Breast epithelium (tissue), 4 donors: Measurements from ENCODE around the gene NOS2. TPM values are rescaled to one million over a fixed set of nuclear protein-coding genes. Genes with fewer than 3 reads are reported as not detected.
"Not testable (repeated sequence)": the region's sequence is repeated elsewhere in the genome, so short reads cannot be mapped to it uniquely, and the experiment has no call there.

Source experiments
- DNase-seq, 2 donors: peaks; one replicate each; pipeline ENCODE4 v3.0.0-alpha.2; 2019; ENCODE audit warnings: low spot score in 2 of 2
- H3K27ac ChIP-seq, 2 donors: fragments of 200-600 bp; sonication (generic) in 1 of 2; one replicate each; pipeline ENCODE4 v1.5.1; 2016 to 2019; ENCODE audit warnings: mild to moderate bottlenecking in 1 of 2
- H3K27me3 ChIP-seq, 2 donors: fragments of 200-600 bp; sonication (generic) in 1 of 2; one replicate each; pipeline versions ENCODE4 v1.5.1 to v1.6.0; 2017 to 2019; ENCODE audit warnings: control low read depth in 1 of 2, mild to moderate bottlenecking in 1 of 2
- H3K36me3 ChIP-seq: fragments of 200-600 bp; one replicate; pipeline ENCODE4 v1.5.1; 2019
- H3K4me1 ChIP-seq, 2 donors: fragments of 200-600 bp; sonication (generic); one replicate each; pipeline ENCODE4 v1.5.1; 2016 to 2019; ENCODE audit warnings: control low read depth in 1 of 2
- H3K4me3 ChIP-seq, 3 donors: fragments of 200-600 bp; sonication (generic); 1 replicate in 2 of 3; 2 replicates in 1 of 3; pipeline ENCODE4 v1.5.1; 2016 to 2019; ENCODE audit warnings: mild to moderate bottlenecking in 3 of 3, moderate library complexity in 2 of 3
- H3K9me3 ChIP-seq, 2 donors: fragments of 200-600 bp; sonication (generic) in 1 of 2; one replicate each; pipeline ENCODE4 v1.5.1; 2016 to 2019; ENCODE audit warnings: control low read depth in 1 of 2
- POLR2A ChIP-seq: fragments of 450-650 bp; IDR thresholded peaks from one replicate; pipeline ENCODE4 v1.6.1; 2016; ENCODE audit warnings: antibody characterized with exemption, mild to moderate bottlenecking, moderate library complexity
- POLR2AphosphoS5 ChIP-seq, 3 donors: sonication (generic); formaldehyde crosslinking; IDR thresholded peaks; one replicate each; pipeline ENCODE4 v1.6.1; 2017; ENCODE audit warnings: antibody characterized with exemption in 3 of 3
- intact Hi-C: fragments of 100-400 bp; cut with DNase I; formaldehyde crosslinking; loops from one replicate; pipeline ENCODE4 v1.15.1; 2023; ENCODE audit warnings: low total_unique reads
- total RNA-seq, 3 donors: library from RNA; depleted of rRNA; stranded (reverse); fragments of >200 nt; gene quantifications; one replicate each; pipeline ENCODE4 v1.1.0, GENCODE V29; 2016
- TF ChIP-seq, protein P1 (sequence below), 3 donors: fragments of 450-650 bp; IDR thresholded peaks; one replicate each; pipeline ENCODE4 v1.5.1; 2016 to 2017; ENCODE audit warnings: antibody characterized with exemption in 3 of 3, mild to moderate bottlenecking in 3 of 3, moderate library complexity in 3 of 3

The NOS2 gene
- total RNA-seq: under 1 TPM; 0.16 to 0.33 (median 0.29) TPM

DNA sequence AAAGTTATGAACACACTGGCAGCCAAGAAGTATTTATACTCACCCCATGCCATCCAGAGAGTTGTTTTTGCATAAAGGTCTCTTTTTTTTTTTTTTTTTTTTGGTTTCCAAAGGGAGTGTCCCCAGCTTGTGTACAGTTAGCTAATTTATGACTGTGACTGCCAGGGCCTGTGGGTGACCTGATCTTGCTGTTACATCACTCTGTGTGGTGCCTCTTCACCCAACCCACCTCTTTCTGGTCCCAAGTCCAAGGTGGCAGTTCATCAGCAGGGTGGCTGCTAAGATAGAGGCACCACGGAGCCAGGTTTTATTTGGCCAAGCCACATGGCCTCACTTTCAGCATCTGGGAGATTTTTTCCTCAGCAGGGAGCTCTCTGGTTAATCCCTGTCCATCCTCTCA is at the start of gene NOS2:
Gene NOS2, minus strand, starts transcription at position 8 of the 400 bp plus-strand sequence. CDS start 1,720 bp downstream, outside the sequence.
- TF ChIP-seq POLR2AphosphoS5 (IDR thresholded peaks at IDR 0.05) (no peak), POLR2A (no peak)
- TF ChIP-seq, protein P1, sequence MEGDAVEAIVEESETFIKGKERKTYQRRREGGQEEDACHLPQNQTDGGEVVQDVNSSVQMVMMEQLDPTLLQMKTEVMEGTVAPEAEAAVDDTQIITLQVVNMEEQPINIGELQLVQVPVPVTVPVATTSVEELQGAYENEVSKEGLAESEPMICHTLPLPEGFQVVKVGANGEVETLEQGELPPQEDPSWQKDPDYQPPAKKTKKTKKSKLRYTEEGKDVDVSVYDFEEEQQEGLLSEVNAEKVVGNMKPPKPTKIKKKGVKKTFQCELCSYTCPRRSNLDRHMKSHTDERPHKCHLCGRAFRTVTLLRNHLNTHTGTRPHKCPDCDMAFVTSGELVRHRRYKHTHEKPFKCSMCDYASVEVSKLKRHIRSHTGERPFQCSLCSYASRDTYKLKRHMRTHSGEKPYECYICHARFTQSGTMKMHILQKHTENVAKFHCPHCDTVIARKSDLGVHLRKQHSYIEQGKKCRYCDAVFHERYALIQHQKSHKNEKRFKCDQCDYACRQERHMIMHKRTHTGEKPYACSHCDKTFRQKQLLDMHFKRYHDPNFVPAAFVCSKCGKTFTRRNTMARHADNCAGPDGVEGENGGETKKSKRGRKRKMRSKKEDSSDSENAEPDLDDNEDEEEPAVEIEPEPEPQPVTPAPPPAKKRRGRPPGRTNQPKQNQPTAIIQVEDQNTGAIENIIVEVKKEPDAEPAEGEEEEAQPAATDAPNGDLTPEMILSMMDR (IDR thresholded peaks at IDR 0.05): no peak
- no peaks in the 10 kb centered on the region for H3K27me3 ChIP-seq
- no peak within 1 kb of the TSS for H3K27ac ChIP-seq
- H3K4me3 ChIP-seq: no peak within 1 kb of the TSS
- no peaks in the 10 kb centered on the region for H3K4me1 ChIP-seq
- no peak for DNase-seq
- H3K9me3 ChIP-seq: no peaks in the 10 kb centered on the region
- intact Hi-C loops: no loop called here
- H3K36me3 ChIP-seq: no peaks in the 10 kb centered on the region

DNA sequence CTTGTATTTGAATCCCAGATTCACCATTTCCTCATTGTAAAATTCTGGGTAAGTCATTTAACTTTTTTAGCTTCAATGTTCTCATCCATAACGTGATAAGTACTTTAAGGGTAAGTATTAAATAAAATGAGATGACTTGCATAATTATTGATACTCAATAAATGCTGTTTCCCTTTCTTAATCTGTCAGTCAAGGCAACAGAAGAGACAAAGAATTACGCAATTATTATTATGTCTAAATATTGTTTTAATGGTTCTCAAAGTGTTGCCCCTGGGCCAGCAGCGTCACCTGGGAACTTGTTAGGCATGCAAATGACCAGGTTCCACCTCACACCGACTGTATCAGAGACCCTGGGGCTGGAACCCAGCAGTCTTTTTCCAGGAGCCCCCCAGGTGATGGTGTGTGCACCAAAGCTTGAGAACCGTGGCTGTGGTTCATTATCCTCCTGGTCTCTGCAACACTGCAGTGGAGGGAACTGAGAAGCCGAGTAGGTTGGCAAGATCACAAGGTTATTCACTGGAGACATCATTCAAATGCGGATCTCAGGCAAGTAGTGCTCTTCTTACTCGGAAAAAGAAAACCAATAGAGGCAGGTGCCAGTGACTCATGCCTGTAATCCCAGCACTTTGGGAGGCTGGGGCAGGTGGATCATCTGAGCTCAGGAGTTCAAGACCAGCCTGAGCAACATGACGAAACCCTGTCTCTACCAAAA is 49.3 kb upstream of the NOS2 start:
- Histone ChIP-seq H3K9me3 (no peaks in the 10 kb centered on the region), H3K27me3 (no peaks in the 10 kb centered on the region), H3K27ac (no peak overlapping the region), H3K4me3 (no peak overlapping the region), H3K36me3 (no peaks in the 10 kb centered on the region), H3K4me1 (no peaks in the 10 kb centered on the region)
- intact Hi-C loops: no loop called here
- DNase-seq: no peak
- TF ChIP-seq POLR2AphosphoS5 (IDR thresholded peaks at IDR 0.05) (no peak), POLR2A (no peak)
- TF ChIP-seq, protein P1 (IDR thresholded peaks at IDR 0.05): no peak

DNA sequence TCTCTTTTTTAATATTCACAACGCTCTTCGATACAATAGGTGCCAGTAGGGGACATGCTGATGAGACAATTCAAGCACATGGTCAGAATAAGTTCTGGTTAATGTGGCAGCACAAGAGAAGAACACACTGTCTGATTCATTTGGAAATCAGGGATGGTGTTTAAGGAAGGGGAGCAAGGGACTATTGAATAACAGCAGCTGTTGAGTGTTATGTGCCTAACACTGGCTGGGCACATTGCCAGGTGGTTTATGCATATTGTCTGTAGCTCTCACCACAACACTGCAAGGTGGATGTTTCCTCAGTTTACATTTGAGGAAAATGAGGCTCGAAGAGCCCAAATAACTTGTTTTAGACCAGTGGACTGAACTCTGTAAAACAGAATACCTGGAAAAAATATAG is 48.6 kb upstream of the NOS2 start:
- H3K27ac ChIP-seq: no peak overlapping the region
- no peaks in the 10 kb centered on the region for H3K4me1 ChIP-seq
- intact Hi-C loops: no loop called here
- no peaks in the 10 kb centered on the region for H3K27me3 ChIP-seq
- no peak overlapping the region for H3K4me3 ChIP-seq
- DNase-seq: no peak
- H3K9me3 ChIP-seq: no peaks in the 10 kb centered on the region
- H3K36me3 ChIP-seq: no peaks in the 10 kb centered on the region
- TF ChIP-seq, protein P1 (IDR thresholded peaks at IDR 0.05): no peak
- TF ChIP-seq POLR2AphosphoS5 (IDR thresholded peaks at IDR 0.05) (no peak), POLR2A (no peak)

DNA sequence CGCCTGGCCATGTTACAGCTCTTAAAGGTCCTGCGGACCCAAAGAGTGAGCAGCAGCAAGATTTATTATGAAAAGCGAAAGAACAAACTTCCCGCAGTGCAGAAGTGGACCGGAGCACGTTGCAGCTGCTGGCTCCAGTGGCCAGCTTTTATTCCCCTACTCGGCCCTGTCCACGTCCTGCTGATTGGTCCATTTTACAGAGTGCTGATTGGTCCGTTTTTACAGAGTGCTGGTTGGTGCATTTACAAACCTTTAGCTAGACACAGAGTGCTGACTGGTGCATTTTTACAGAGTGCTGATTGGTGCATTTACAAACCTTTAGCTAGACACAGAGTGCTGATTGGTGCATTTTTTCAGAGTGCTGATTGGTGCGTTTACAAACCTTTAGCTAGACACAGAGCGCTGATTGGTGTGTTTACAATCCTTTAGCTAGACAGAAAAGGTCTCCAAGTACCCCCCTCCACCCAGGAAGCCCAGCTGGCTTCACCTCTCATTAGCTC is 46.5 kb upstream of the NOS2 start:
- H3K27me3 ChIP-seq, H3K27ac ChIP-seq, H3K4me1 ChIP-seq, H3K36me3 ChIP-seq, H3K4me3 ChIP-seq, DNase-seq, H3K9me3 ChIP-seq, intact Hi-C loops: not testable (repeated sequence)

DNA sequence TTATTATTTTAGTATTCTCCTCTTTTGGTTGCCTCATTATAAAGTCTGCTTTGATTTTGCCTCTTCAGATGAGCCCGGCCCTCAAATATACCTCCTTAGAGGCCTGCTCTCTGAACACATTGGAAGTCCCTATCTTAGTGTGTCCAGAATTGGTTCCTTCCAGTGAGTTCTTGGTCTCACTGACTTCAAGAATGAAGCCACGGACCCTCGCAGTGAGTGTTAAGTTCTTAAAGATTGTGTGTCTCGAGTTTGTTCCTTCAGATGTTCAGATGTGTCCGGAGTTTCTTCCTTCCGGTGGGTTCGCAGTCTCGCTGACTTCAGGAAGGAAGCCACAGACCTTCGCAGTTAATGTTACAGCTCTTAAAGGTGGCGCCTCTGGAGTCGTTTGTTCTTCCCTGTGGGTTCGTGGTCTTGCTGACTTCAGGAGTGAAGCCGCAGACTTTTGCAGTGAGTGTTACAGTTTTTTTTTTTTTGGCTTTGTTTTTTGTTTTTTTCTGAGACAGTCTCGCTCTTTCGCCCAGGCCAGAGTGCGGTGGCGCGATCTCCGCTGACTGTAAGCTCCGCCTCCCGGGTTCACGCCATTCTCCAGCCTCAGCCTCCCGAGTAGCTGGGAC is 45.8 kb upstream of the NOS2 start:
- Histone ChIP-seq H3K27ac (no peak overlapping the region), H3K27me3 (no peaks in the 10 kb centered on the region), H3K9me3 (no peaks in the 10 kb centered on the region), H3K4me3 (no peak overlapping the region), H3K36me3 (no peaks in the 10 kb centered on the region), H3K4me1 (no peaks in the 10 kb centered on the region)
- DNase-seq: no peak
- intact Hi-C loops: no loop called here
- TF ChIP-seq POLR2AphosphoS5 (IDR thresholded peaks at IDR 0.05) (no peak), POLR2A (no peak)
- TF ChIP-seq, protein P1 (IDR thresholded peaks at IDR 0.05): no peak
